Upper lobe of left lung (tissue), 4 donors: ENCODE results near the gene NBAS.

Experiments used
- CTCF ChIP-seq, 6 experiments: fragments of 450-650 bp in 4 of 6; fragments of 200-600 bp in 2 of 6; sonication (generic) in 2 of 6; IDR thresholded peaks; one replicate each; pipeline ENCODE4 v1.5.1; 2016 to 2019; ENCODE audit warnings: antibody characterized with exemption in 6 of 6
- POLR2A ChIP-seq, 4 donors: fragments of 450-650 bp; IDR thresholded peaks; one replicate each; pipeline ENCODE4 v1.5.1; 2016 to 2017; ENCODE audit warnings: antibody characterized with exemption in 4 of 4, mild to moderate bottlenecking in 2 of 4

DNA sequence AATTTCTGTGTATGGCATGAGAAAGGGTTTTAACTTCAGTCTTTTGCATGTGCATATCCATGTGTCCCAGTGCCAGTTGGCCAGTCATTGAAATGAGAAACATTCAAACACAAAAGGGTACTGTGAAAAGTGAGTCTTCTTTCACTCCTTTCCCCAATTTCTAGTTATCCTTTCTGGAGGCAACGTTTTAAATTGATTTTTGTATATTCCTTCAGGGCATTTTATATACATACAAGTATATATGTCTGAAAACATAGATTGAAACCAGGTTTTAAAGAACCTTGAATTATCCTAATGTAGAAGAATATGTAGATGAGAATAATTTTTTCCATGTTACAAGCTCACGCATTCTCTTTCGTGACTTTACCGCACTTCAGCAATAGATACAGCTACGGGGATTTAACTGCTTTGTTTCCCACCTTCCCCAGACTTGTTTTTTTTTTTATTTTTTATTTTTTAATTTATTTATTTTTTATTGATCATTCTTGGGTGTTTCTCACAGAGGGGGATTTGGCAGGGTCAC is 49.4 kb upstream of the NBAS start:
- TF ChIP-seq POLR2A (IDR thresholded peaks at IDR 0.05) (no peak), CTCF (IDR thresholded peaks at IDR 0.05) (no peak)
